ENCODE data around the gene HFM1.
"Not testable (repeated sequence)": the region's sequence is repeated elsewhere in the genome, so short reads cannot be mapped to it uniquely, and the experiment has no call there.

HFM1 gene

DNA sequence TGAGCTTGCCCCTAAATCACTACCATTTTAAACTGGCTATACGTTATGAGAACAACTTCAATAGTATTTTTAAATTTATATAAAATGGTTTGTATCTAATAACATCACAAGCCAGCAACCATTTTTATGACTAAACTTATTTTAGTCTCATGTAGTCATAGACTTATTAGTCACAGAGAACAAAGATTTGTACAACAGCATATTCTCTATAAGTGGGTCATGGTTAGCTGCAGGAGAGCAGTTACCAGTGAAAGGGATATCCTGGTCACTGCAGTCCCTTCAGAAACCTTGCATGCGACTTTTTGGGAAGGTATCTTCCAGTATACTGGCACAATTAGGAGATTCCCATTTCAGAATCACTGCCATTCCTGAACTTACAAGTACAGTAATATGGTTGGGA lies 90.0 kb downstream of the HFM1 start:
- H3K27ac Mint-ChIP-seq, result no peak overlapping the region
- no peaks in the 10 kb centered on the region for H3K27me3 Mint-ChIP-seq
- H3K4me1 Mint-ChIP-seq (ENCODE audit: low read depth), result no peaks in the 10 kb centered on the region
- intact Hi-C loops (cut with micrococcal nuclease), result no loop called here
- peaks cover 30% of the 10 kb centered on the region for H3K9me3 Mint-ChIP-seq
- H3K4me3 Mint-ChIP-seq, result no peak overlapping the region
- H3K36me3 Mint-ChIP-seq (ENCODE audit: low read depth), result no peaks in the 10 kb centered on the region

DNA sequence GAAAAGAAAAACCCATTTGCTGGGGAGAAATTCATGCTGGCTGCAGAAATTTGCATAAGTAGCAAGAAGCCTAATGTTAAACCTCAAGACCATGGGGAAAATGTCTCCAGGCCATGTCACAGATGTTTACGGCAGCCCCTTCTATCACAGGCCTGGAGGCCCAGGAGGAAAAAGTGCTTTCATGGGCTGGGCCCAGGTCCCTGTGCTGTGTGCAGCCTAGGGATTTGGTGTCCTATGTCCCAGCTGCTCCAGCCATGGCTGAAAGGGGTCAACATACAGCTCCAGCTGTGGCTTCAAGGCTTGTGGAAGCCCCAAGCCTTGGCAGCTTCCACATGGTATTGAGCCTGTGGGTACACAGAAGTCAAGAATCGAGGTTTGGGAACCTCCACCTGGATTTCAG lies 93.0 kb downstream of the HFM1 start:
- Mint-ChIP-seq H3K27ac (no peak overlapping the region), H3K4me3 (no peak overlapping the region), H3K27me3 (no peaks in the 10 kb centered on the region), H3K36me3 (ENCODE audit: low read depth) (no peaks in the 10 kb centered on the region), H3K9me3 (peaks cover 47% of the 10 kb centered on the region), H3K4me1 (ENCODE audit: low read depth) (no peaks in the 10 kb centered on the region)
- intact Hi-C loops (cut with micrococcal nuclease), result no loop called here

DNA sequence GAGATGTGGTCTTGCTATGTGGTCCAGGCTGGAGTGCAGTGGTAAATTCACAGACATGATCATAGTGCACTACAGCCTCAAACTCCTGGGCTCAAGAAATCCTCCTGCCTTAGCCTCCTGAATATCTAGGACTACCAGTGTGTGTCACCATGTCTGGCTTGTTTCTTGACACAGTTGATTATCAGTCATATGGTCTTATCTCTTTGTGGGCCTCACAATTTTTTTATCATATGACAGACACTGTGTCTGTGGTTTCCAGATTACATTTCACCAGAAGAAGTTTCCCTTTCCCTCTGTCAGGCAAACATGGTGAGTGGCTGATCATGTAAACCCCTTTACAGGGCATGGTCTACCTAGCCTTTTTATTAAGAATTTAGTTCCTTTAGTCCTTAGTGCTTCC lies 96.1 kb downstream of the HFM1 start:
- Mint-ChIP-seq H3K36me3 (ENCODE audit: low read depth) (no peaks in the 10 kb centered on the region), H3K27ac (no peak overlapping the region), H3K27me3 (no peaks in the 10 kb centered on the region), H3K4me1 (ENCODE audit: low read depth) (no peaks in the 10 kb centered on the region), H3K9me3 (peaks cover 47% of the 10 kb centered on the region), H3K4me3 (no peak overlapping the region)
- intact Hi-C loops (cut with micrococcal nuclease), result no loop called here

DNA sequence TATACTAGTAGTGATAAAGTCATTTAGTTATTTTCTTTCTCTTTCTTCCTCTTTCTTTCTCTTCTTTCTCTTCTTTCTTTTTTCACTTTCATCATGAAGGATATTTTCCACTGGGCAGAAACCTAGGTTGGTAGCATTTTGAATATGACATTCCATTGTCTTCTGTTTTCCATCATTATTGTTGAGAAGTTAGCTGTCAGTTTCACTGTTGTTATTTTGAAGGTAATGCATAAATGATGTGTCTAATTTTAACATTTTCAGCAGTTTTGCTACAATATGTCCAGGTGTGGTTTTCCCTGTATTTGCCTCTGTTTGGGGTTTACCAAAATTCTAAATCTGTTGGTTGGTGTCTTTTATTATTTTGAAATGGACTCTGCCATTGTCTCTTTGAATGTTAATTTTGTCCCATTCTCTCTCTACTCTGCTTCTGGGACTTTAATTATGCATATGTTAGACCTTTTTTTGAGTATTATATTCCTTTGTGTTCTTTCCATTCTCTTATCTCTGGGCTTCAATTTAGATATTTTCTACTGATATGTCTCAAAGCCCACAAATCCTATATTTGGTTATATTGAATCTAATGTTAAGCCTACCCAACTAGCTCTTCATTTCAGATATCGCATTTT lies 96.7 kb downstream of the HFM1 start:
- intact Hi-C loops (cut with micrococcal nuclease), result no loop called here
- no peak overlapping the region for H3K27ac Mint-ChIP-seq
- H3K9me3 Mint-ChIP-seq, result peaks cover 46% of the 10 kb centered on the region
- H3K4me3 Mint-ChIP-seq, result no peak overlapping the region
- H3K27me3 Mint-ChIP-seq, result no peaks in the 10 kb centered on the region
- no peaks in the 10 kb centered on the region for H3K36me3 Mint-ChIP-seq (ENCODE audit: low read depth)
- H3K4me1 Mint-ChIP-seq (ENCODE audit: low read depth), result no peaks in the 10 kb centered on the region

DNA sequence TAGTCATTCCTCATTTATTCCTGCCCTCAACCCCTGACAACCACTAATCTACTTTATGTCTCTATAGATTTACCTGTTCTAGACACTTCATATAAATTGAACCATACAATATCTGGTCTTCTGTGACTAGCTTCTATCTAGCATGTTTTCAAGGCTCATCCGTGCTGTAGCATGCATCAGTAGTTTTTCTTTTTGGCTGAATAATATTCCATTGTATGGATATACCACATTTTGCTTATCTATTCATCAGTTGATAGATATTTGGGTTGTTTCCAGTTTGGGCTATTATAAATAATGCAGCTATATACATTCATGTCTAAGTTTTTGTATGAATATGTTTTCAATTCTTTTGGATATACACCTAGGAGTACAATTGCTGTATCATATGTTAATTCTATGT lies 101.5 kb downstream of the HFM1 start:
- intact Hi-C loops (cut with micrococcal nuclease), result no loop called here
- H3K4me1 Mint-ChIP-seq (ENCODE audit: low read depth), result no peaks in the 10 kb centered on the region
- no peaks in the 10 kb centered on the region for H3K36me3 Mint-ChIP-seq (ENCODE audit: low read depth)
- peaks cover 19% of the 10 kb centered on the region for H3K9me3 Mint-ChIP-seq
- no peak overlapping the region for H3K27ac Mint-ChIP-seq
- H3K4me3 Mint-ChIP-seq, result no peak overlapping the region
- no peaks in the 10 kb centered on the region for H3K27me3 Mint-ChIP-seq

DNA sequence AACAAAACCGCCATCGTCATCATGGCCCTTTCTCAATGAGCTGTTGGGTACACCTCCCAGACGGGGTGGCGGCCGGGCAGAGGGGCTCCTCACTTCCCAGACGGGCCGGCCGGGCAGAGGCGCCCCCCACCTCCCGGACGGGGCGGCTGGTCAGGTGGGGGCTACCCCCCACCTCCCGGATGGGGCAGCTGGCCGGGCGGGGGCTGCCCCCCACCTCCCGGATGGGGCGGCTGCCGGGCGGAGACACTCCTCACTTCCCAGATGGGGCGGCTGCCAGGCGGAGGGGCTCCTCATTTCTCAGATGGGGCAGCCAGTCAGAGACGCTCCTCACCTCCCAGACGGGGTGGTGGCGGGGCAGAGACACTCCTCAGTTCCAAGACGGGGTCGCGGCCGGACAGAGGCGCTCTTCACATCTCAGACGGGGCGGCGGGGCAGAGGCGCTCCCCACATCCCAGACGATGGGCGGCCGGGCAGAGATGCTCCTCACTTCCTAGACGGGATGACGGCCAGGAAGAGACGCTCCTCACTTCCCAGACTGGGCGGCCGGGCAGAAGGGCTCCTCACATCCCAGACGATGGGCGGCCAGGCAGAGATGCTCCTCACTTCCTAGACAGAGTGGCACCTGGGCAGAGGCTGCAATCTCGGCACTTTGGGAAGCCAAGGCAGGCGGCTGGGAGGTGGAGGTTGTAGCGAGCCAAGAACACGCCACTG lies 115.6 kb downstream of the HFM1 start:
- intact Hi-C loops (cut with micrococcal nuclease), result loop anchor here (10.0 kb wide), 1 partner anchor 996 kb away; no protein-coding TSS in a partner anchor
- peaks cover 14% of the 10 kb centered on the region for H3K9me3 Mint-ChIP-seq
- H3K4me3 Mint-ChIP-seq; H3K4me1 Mint-ChIP-seq (ENCODE audit: low read depth); H3K27ac Mint-ChIP-seq; H3K27me3 Mint-ChIP-seq; H3K36me3 Mint-ChIP-seq (ENCODE audit: low read depth): not testable (repeated sequence)

DNA sequence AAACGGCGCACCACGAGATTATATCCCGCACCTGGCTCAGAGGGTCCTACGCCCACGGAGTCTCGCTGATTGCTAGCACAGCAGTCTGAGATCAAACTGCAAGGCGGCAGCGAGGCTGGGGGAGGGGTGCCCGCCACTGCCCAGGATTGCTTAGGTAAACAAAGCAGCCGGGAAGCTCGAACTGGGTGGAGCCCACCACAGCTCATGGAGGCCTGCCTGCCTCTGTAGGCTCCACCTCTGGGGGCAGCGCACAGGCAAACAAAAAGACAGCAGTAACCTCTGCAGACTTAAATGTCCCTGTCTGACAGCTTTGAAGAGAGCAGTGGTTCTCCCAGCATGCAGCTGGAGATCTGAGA lies 117.7 kb downstream of the HFM1 start:
- H3K4me1 Mint-ChIP-seq (ENCODE audit: low read depth); H3K27ac Mint-ChIP-seq; H3K4me3 Mint-ChIP-seq; H3K36me3 Mint-ChIP-seq (ENCODE audit: low read depth); H3K27me3 Mint-ChIP-seq: not testable (repeated sequence)
- intact Hi-C loops (cut with micrococcal nuclease), result loop anchor here (10.0 kb wide), 1 partner anchor 998 kb away; no protein-coding TSS in a partner anchor
- peaks cover 14% of the 10 kb centered on the region for H3K9me3 Mint-ChIP-seq

DNA sequence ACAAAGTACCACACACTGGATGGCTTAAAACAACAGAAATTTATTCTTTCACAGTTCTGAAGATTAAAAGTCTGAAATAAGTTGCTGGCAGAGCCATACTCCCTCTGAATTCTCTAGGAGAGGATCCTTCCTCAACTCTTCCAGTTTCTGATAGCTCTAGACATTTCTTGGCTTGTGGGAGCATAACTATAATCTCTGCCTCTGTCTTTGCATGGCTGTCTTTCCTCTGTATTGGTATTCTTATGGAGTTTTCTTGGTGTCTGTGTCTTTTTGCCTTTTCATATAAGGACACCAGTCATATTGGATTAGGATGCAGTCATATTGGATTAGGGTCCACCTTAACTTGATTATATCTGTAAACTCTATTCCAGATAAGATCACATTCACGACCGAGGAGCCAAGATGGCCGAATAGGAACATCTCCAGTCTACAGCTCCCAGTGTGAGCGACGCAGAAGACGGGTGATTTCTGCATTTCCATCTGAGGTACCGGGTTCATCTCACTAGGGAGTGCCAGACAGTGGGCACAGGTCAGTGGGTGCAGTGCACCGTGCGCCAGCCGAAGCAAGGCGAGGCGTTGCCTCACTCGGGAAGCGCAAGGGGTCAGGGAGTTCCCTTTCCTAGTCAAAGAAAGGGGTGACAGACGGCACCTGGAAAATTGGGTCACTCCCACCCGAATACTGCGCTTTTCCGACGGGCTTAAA lies 118.2 kb downstream of the HFM1 start:
- not testable (repeated sequence) for H3K4me1 Mint-ChIP-seq (ENCODE audit: low read depth); H3K36me3 Mint-ChIP-seq (ENCODE audit: low read depth); H3K27ac Mint-ChIP-seq; H3K27me3 Mint-ChIP-seq; H3K4me3 Mint-ChIP-seq
- peaks cover 14% of the 10 kb centered on the region for H3K9me3 Mint-ChIP-seq
- intact Hi-C loops (cut with micrococcal nuclease), result loop anchor here (10.0 kb wide), 1 partner anchor 998 kb away; no protein-coding TSS in a partner anchor

DNA sequence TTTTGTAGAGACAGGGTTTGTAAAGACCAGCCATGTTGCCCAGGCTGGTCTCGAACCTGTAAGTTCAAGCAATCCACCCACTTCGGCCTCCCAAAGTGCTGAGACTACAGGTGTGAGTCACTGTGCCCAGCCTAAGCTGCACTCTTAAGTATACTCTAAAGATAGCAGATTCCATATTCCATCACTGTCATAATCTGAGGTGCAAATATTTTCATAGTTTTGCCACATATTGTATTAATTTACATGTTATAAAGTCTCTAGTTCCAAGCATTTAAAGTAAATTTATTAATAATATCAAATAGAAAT lies 121.3 kb downstream of the HFM1 start:
- no peak overlapping the region for H3K27ac Mint-ChIP-seq
- H3K36me3 Mint-ChIP-seq (ENCODE audit: low read depth), result no peaks in the 10 kb centered on the region
- no peaks in the 10 kb centered on the region for H3K9me3 Mint-ChIP-seq
- intact Hi-C loops (cut with micrococcal nuclease), result loop anchor here (2.0 to 10.0 kb wide), 3 partner anchors 229 to 1001 kb away; no protein-coding TSS in a partner anchor
- H3K27me3 Mint-ChIP-seq, result no peaks in the 10 kb centered on the region
- no peak overlapping the region for H3K4me3 Mint-ChIP-seq
- H3K4me1 Mint-ChIP-seq (ENCODE audit: low read depth), result no peaks in the 10 kb centered on the region

DNA sequence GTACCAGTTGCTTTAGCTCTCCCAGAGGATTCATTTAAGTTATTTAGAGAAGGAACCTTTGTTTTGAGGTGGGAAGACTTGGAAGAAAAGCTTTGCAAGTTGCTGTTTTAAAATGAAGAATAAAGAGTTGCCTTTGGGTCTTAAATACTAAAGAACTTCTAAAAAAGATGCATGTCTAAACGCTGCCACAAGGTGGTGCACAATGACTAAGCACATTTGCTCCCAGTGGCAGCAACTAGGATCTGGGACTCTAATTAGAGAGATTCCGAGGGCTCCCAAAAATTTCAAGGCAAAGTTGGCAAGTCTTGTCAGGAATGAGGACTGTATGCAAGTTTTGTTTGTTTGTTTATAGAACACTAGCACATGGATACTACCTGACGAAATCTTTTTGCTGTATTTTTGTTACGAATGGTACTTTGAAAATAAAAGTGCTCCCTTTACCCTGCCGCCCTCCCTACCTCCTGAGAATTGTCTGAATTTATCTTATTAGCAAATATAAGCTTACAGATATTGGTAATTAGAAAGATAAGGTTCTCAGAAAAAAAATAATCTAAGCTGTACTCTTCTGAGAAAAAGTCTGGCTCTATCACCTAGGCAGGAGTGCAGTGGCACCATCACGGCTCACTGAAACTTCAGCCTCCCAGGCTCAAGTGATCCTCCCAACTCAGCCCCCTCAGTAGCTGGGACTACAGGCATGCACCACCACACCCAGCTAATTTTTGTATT lies 121.8 kb downstream of the HFM1 start:
- intact Hi-C loops (cut with micrococcal nuclease), result loop anchor here (2.0 to 10.0 kb wide), 3 partner anchors 229 to 1002 kb away; no protein-coding TSS in a partner anchor
- Mint-ChIP-seq H3K4me3 (no peak overlapping the region), H3K36me3 (ENCODE audit: low read depth) (no peaks in the 10 kb centered on the region), H3K4me1 (ENCODE audit: low read depth) (no peaks in the 10 kb centered on the region), H3K27ac (no peak overlapping the region), H3K9me3 (no peaks in the 10 kb centered on the region), H3K27me3 (no peaks in the 10 kb centered on the region)

DNA sequence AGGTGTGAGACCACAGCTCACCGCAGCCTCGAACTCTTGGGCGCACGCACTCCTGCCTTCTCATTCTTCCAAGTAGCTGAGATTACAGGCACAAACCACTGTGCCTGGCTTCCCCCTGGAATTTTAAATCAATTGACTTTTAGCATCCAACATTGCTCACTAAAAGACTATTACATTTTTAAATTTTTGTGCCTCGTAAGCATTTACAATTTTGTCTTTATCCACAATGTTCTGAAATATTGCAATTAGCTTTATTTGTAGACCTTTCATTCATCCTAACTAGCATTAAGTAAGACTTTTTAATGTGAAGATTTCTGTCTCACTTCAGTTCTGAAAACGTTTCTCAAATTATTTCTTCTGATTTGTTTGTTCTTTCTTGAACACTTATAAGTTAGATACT lies 122.9 kb downstream of the HFM1 start:
- intact Hi-C loops (cut with micrococcal nuclease), result loop anchor here (2.0 to 10.0 kb wide), 3 partner anchors 231 to 1003 kb away; no protein-coding TSS in a partner anchor
- H3K27me3 Mint-ChIP-seq, result no peaks in the 10 kb centered on the region
- H3K9me3 Mint-ChIP-seq, result no peaks in the 10 kb centered on the region
- H3K4me1 Mint-ChIP-seq (ENCODE audit: low read depth), result no peaks in the 10 kb centered on the region
- H3K27ac Mint-ChIP-seq, result no peak overlapping the region
- no peak overlapping the region for H3K4me3 Mint-ChIP-seq
- no peaks in the 10 kb centered on the region for H3K36me3 Mint-ChIP-seq (ENCODE audit: low read depth)

DNA sequence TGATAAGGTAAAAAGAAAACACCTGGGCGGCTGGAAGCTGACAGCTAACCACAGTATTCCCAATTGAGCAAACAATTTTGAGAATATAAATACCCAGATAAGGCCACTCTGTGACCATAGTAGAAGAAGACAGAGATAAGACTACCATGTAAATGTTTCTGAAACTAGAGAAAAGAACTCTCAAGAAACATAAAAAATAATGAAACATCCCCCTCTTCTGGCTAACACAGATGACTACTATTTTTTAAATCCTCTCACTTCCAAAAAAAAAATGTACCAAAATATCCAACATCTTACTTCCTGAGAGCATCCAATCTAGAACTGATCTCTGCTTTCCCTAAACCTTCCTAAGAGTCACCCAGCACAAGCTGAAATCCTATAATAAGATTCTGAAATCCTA lies 125.9 kb downstream of the HFM1 start:
- Mint-ChIP-seq H3K4me1 (ENCODE audit: low read depth) (no peaks in the 10 kb centered on the region), H3K36me3 (ENCODE audit: low read depth) (no peaks in the 10 kb centered on the region), H3K27ac (no peak overlapping the region), H3K9me3 (no peaks in the 10 kb centered on the region), H3K27me3 (no peaks in the 10 kb centered on the region), H3K4me3 (no peak overlapping the region)
- intact Hi-C loops (cut with micrococcal nuclease), result loop anchor here (5.0 kb wide), 1 partner anchor 111 kb away; no protein-coding TSS in a partner anchor

DNA sequence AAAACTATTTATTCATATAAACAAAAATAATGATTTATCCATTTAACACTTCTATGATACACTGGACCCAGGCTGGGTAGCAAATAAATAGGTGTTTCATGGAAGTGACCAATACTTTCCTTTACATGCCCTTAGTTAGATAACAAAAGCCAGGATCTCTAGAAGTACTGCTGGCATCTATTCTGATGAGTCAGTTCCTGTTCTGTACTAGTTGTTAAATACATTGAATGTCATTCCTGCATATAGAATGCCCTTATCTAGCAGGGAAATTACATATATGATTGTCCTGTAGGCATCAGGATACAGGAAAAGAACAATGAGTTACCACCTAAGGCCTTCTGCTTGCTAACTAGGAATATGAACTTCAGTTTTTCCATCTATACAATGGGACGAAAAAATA lies 130.8 kb downstream of the HFM1 start:
- no peaks in the 10 kb centered on the region for H3K27me3 Mint-ChIP-seq
- H3K4me3 Mint-ChIP-seq, result no peak overlapping the region
- H3K27ac Mint-ChIP-seq, result no peak overlapping the region
- no peaks in the 10 kb centered on the region for H3K36me3 Mint-ChIP-seq (ENCODE audit: low read depth)
- H3K9me3 Mint-ChIP-seq, result no peaks in the 10 kb centered on the region
- no peaks in the 10 kb centered on the region for H3K4me1 Mint-ChIP-seq (ENCODE audit: low read depth)
- intact Hi-C loops (cut with micrococcal nuclease), result no loop called here

DNA sequence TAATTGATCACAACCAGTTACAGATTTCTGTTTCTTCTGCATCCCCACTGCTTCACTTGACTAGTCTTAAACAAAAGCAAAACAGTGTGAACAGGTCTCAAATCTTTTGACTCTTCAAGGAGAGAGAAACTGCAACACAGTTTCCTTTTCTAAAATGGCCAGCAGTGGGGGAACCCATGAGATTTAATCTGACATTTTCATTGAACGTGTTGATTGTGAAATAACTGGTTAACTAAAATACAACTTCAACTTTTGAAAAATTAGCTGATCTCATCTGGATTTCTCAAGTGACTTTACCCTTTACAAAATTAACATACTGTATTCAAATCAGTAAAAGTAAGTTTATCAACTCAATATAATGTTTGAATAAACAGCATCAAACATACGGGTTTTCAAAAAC lies 143.0 kb downstream of the HFM1 start:
- Mint-ChIP-seq H3K27ac (no peak overlapping the region), H3K4me3 (no peak overlapping the region), H3K36me3 (ENCODE audit: low read depth) (no peaks in the 10 kb centered on the region), H3K4me1 (ENCODE audit: low read depth) (no peaks in the 10 kb centered on the region), H3K9me3 (no peaks in the 10 kb centered on the region), H3K27me3 (no peaks in the 10 kb centered on the region)
- intact Hi-C loops (cut with micrococcal nuclease), result no loop called here

Data from dendritic cell treated with granulocyte-macrophage colony-stimulating factor and Interleukin-4, amounts not matched to agents 40 ng/mL and 50 ng/mL, for 4 days (primary cell).